B cell (primary cell): ENCODE measurements around the gene PAIP2B. TPM values are rescaled to one million over a fixed set of nuclear protein-coding genes. Genes with fewer than 3 reads are reported as not detected.

Source experiments
- ATAC-seq: fragments of 200-7000 bp; cut with Tn5 transposase; one replicate; pipeline ENCODE4 v1.10.0; 2021; ENCODE audit warnings: low read depth, mild to moderate bottlenecking, moderate number of reproducible peaks, moderate library complexity
- CTCF ChIA-PET: fragments of 350-600 bp; sonication (Branson Sonifier 250); formaldehyde crosslinking; loops from one replicate; lab custom pipeline; 2021; ENCODE audit warnings: antibody characterized with exemption, inconsistent platforms; lab: Charles Lee
- POLR2A ChIA-PET: fragments of 350-600 bp; sonication (Branson Sonifier 250); formaldehyde crosslinking; loops from one replicate; lab custom pipeline; 2021; ENCODE audit warnings: antibody characterized with exemption; lab: Charles Lee
- DNase-seq: peaks from one replicate; pipeline ENCODE4 v3.0.0; 2013
- H2AFZ ChIP-seq: 2 replicates; pipeline ENCODE4 v1.6.1; 2012; ENCODE audit warnings: mild to moderate bottlenecking, low read depth, low read length; ENCODE audit not compliant: insufficient read depth, poor library complexity, severe bottlenecking
- H3K27ac ChIP-seq, 2 donors: 1 replicate in 1 of 2; 2 replicates in 1 of 2; pipeline ENCODE4 v1.5.1; 2012 to 2013; ENCODE audit warnings: low read length in 2 of 2, mild to moderate bottlenecking in 2 of 2, moderate library complexity in 1 of 2
- H3K27me3 ChIP-seq, 4 experiments: fragments of 200-600 bp in 1 of 4; sonication (generic) in 1 of 4; replicated peaks in 1 of 4; 1 replicate in 2 of 4; 2 replicates in 2 of 4; pipeline versions ENCODE4 v1.6.1 to v1.7.0; 2013 to 2016; ENCODE audit warnings: low read length in 3 of 4, mild to moderate bottlenecking in 2 of 4, mixed read lengths in 1 of 4, moderate library complexity in 1 of 4; ENCODE audit not compliant: insufficient read depth in 4 of 4, control insufficient read depth in 3 of 4; ENCODE audit errors: control extremely low read depth in 1 of 4
- H3K36me3 ChIP-seq, 2 experiments: replicated peaks in 1 of 2; 1 replicate in 1 of 2; 2 replicates in 1 of 2; pipeline versions ENCODE4 v1.6.1 to v1.7.1; 2013; ENCODE audit warnings: low read length in 1 of 2; ENCODE audit not compliant: insufficient read depth in 2 of 2, control insufficient read depth in 1 of 2; ENCODE audit errors: control extremely low read depth in 1 of 2, extremely low read depth in 1 of 2
- H3K4me1 ChIP-seq, 2 donors: fragments of 200-600 bp in 1 of 2; sonication (generic) in 1 of 2; 1 replicate in 1 of 2; 2 replicates in 1 of 2; pipeline versions ENCODE4 v1.5.1 to v1.6.1; 2013 to 2017; ENCODE audit warnings: low read length in 2 of 2; ENCODE audit not compliant: control insufficient read depth in 2 of 2, insufficient read depth in 2 of 2
- H3K4me2 ChIP-seq: replicated peaks from 2 replicates; pipeline ENCODE3; 2012; ENCODE audit warnings: mild to moderate bottlenecking, low read depth, low read length; ENCODE audit not compliant: poor library complexity, severe bottlenecking
- H3K4me3 ChIP-seq, 5 experiments: fragments of 200-600 bp in 1 of 5; sonication (generic) in 1 of 5; 1 replicate in 3 of 5; 2 replicates in 2 of 5; pipeline versions ENCODE4 v1.5.1 to v1.7.0; 2011 to 2016; ENCODE audit warnings: low read length in 4 of 5, mild to moderate bottlenecking in 4 of 5, low read depth in 2 of 5, control low read depth in 1 of 5, moderate library complexity in 1 of 5; ENCODE audit not compliant: insufficient read depth in 1 of 5; ENCODE audit errors: control extremely low read depth in 1 of 5, extremely low read depth in 1 of 5
- H3K79me2 ChIP-seq: fragments of 200-600 bp; sonication (generic); one replicate; pipeline ENCODE4 v1.6.0; 2016; ENCODE audit warnings: low read length; ENCODE audit not compliant: control insufficient read depth, insufficient read depth
- H3K9ac ChIP-seq: fragments of 200-600 bp; sonication (generic); 2 replicates; pipeline ENCODE4 v1.6.1; 2017; ENCODE audit warnings: mild to moderate bottlenecking, low read length, moderate library complexity
- H3K9me3 ChIP-seq, 3 donors: one replicate each; pipeline versions ENCODE4 v1.6.1 to v1.7.1; 2013; ENCODE audit warnings: low read length in 2 of 3; ENCODE audit not compliant: control insufficient read depth in 2 of 3, insufficient read depth in 1 of 3; ENCODE audit errors: control extremely low read depth in 1 of 3
- H4K20me1 ChIP-seq: 2 replicates; pipeline ENCODE4 v1.6.0; 2012; ENCODE audit warnings: mild to moderate bottlenecking, low read length; ENCODE audit not compliant: insufficient read depth, control insufficient read depth, poor library complexity, severe bottlenecking
- H3K27ac Mint-ChIP-seq: one replicate; pipeline ENCODE4 v1.8.0; 2021; ENCODE audit warnings: mixed read lengths
- H3K27me3 Mint-ChIP-seq: one replicate; pipeline ENCODE4 v1.8.0; 2021; ENCODE audit warnings: mixed read lengths
- H3K4me1 Mint-ChIP-seq: one replicate; pipeline ENCODE4 v1.8.0; 2021; ENCODE audit warnings: mixed read lengths
- H3K4me3 Mint-ChIP-seq: one replicate; pipeline ENCODE4 v1.8.0; 2021; ENCODE audit warnings: mixed read lengths
- H3K9me3 Mint-ChIP-seq: one replicate; pipeline ENCODE4 v1.8.0; 2022; ENCODE audit warnings: mixed read lengths; ENCODE audit not compliant: insufficient read depth
- CTCF ChIP-seq: fragments of 200-600 bp; IDR thresholded peaks from one replicate; pipeline ENCODE4 v1.8.0; 2022; ENCODE audit warnings: antibody characterized with exemption, mild to moderate bottlenecking
- EZH2 ChIP-seq: IDR thresholded peaks from 2 replicates; pipeline ENCODE4 v1.6.1; 2012; ENCODE audit warnings: borderline replicate concordance, low read depth, mild to moderate bottlenecking, moderate library complexity, low read length; ENCODE audit not compliant: insufficient read depth, poor library complexity, severe bottlenecking
- WGBS: methylation state at CpG from one replicate; pipeline ENCODE4 v1.1.5; 2013; ENCODE audit warnings: missing lambda C conversion rate; ENCODE audit not compliant: insufficient coverage; 5-methylcytosine and 5-hydroxymethylcytosine counted together
- intact Hi-C: fragments of 100-400 bp; cut with micrococcal nuclease; formaldehyde crosslinking; loops from one replicate; pipeline ENCODE4 v1.10.0; 2022
- polyA plus RNA-seq: library from polyadenylated mRNA; depleted of rRNA; stranded (reverse); fragments of >200 nt; gene quantifications from 2 replicates; pipeline ENCODE4 v1.2.3, GENCODE V29; 2012
- total RNA-seq, 2 donors: library from RNA; stranded (reverse); fragments of 120-200 nt in 1 of 2; gene quantifications; 1 replicate in 1 of 2; 2 replicates in 1 of 2; pipeline versions ENCODE4 v1.2.3 to v1.2.4, GENCODE V29; 2013 to 2022

Gene PAIP2B
- total and polyA plus RNA-seq, 2 donors (not counting 1 experiment from before 2014, with no cell fraction given): 4.7 to 10.2 TPM

- Mint-ChIP-seq H3K27me3 (peaks cover 19% of the 10 kb centered on the region), H3K27ac (no peak overlapping the region), H3K4me1 (no peaks in the 10 kb centered on the region), H3K4me3 (no peak overlapping the region), H3K9me3 (no peaks in the 10 kb centered on the region)
- Histone ChIP-seq H2AFZ (no peak overlapping the region), H3K9me3 (no peaks in the 10 kb centered on the region), H3K36me3 (no peaks in the 10 kb centered on the region), H3K79me2 (no peaks in the 10 kb centered on the region), H3K27ac (no peak overlapping the region), H3K9ac (no peak overlapping the region), H3K4me2 (no peak overlapping the region), H3K4me1 (no peaks in the 10 kb centered on the region), H3K4me3 (no peak overlapping the region), H4K20me1 (no peaks in the 10 kb centered on the region), H3K27me3 (no peaks in the 10 kb centered on the region)
- TF ChIP-seq EZH2 (no peak), CTCF (no peak)
- ATAC-seq: no peak
- ChIA-PET CTCF (interaction anchor here (1.4 to 1.5 kb wide), 2 partner anchors 10 to 133 kb away, joined by 3 read pairs; no protein-coding TSS in a partner anchor), POLR2A (no interaction called here)
- intact Hi-C loops: no loop called here
- WGBS: 78% methylated on average over 2 of the region's 3 CpGs
- no peak for DNase-seq
These were observed 60.1 kb downstream of the PAIP2B start for GRCh38 chr2:71166812-71167211.

GRCh38 chr2:71157124-71157793, 69.6 kb downstream of the PAIP2B start:
- Mint-ChIP-seq H3K27me3 (peaks cover 7% of the 10 kb centered on the region), H3K27ac (no peak overlapping the region), H3K4me3 (no peak overlapping the region), H3K9me3 (no peaks in the 10 kb centered on the region), H3K4me1 (peaks cover 5% of the 10 kb centered on the region)
- ChIA-PET POLR2A (no interaction called here), CTCF (interaction anchor here (0.6 to 3.2 kb wide), 15 partner anchors 8 to 370 kb away, joined by 3 to 14 read pairs (median 3); partner anchors contain the start of gene MCEE)
- intact Hi-C loops: loop anchor here (1.0 to 2.0 kb wide), 2 partner anchors 122 to 353 kb away; no protein-coding TSS in a partner anchor
- Histone ChIP-seq H3K4me3 (no peak overlapping the region), H3K4me2 (peak overlapping the region; percentile 26), H3K4me1 (peaks cover 6 to 7% of the 10 kb centered on the region in 2 donors), H2AFZ (no peak overlapping the region), H3K9me3 (no peaks in the 10 kb centered on the region), H3K27ac (no peak overlapping the region), H3K9ac (no peak overlapping the region), H4K20me1 (no peaks in the 10 kb centered on the region), H3K36me3 (no peaks in the 10 kb centered on the region), H3K79me2 (no peaks in the 10 kb centered on the region), H3K27me3 (peaks cover 0 to 5% (median 2%) of the 10 kb centered on the region in 4 experiments)
- peak; percentile 77 for ATAC-seq
- 16% methylated on average over 11 of the region's 16 CpGs for WGBS
- no peak for TF ChIP-seq EZH2
- peak; percentile 79 for TF ChIP-seq CTCF
- DNase-seq: peak; percentile 70
